ENCODE measurements around the gene KDM2B.

DNA sequence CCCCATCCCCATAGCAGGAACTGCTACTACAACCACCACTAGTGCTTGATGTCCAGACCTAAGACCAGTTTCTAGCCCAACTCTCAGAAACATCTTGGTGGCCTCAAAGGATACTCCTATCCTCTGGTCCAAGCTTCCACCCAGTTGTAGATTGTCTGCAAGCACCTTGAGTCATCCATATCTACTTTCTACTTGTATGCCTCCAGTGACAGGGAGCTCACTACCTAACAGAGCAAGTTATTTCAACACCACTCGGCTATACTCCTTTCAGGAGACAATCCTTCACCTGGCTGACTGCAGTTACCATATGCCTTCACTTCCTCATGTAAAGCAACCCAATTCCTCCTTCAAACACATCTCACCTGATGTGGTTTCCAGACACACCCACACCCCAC lies 49.5 kb downstream of the KDM2B start:
- TF ChIP-seq, protein P1, sequence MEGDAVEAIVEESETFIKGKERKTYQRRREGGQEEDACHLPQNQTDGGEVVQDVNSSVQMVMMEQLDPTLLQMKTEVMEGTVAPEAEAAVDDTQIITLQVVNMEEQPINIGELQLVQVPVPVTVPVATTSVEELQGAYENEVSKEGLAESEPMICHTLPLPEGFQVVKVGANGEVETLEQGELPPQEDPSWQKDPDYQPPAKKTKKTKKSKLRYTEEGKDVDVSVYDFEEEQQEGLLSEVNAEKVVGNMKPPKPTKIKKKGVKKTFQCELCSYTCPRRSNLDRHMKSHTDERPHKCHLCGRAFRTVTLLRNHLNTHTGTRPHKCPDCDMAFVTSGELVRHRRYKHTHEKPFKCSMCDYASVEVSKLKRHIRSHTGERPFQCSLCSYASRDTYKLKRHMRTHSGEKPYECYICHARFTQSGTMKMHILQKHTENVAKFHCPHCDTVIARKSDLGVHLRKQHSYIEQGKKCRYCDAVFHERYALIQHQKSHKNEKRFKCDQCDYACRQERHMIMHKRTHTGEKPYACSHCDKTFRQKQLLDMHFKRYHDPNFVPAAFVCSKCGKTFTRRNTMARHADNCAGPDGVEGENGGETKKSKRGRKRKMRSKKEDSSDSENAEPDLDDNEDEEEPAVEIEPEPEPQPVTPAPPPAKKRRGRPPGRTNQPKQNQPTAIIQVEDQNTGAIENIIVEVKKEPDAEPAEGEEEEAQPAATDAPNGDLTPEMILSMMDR (IDR thresholded peaks at IDR 0.05; ENCODE audit: low read length): no peak
- TF ChIP-seq EZH2 (optimal IDR thresholded peaks at IDR 0.05; ENCODE audit: low read depth, low read length): no peak

Measured in MM.1S (cell line).